Gastrocnemius medialis (tissue), 4 donors: ENCODE data around the gene PKHD1.

Experiments
- CTCF ChIP-seq, 5 experiments: fragments of 450-650 bp in 3 of 5; fragments of 200-600 bp in 2 of 5; sonication (generic) in 2 of 5; IDR thresholded peaks in 4 of 5; conservative IDR thresholded peaks in 1 of 5; 1 replicate in 4 of 5; 2 replicates in 1 of 5; pipeline ENCODE4 v1.5.1; 2016 to 2019; ENCODE audit warnings: antibody characterized with exemption in 5 of 5, mild to moderate bottlenecking in 3 of 5, moderate library complexity in 3 of 5
- POLR2A ChIP-seq, 2 donors: fragments of 450-650 bp; IDR thresholded peaks; one replicate each; pipeline ENCODE4 v1.6.1; 2017; ENCODE audit warnings: antibody characterized with exemption in 2 of 2, mild to moderate bottlenecking in 2 of 2, moderate library complexity in 2 of 2

- no peak for TF ChIP-seq CTCF (IDR thresholded peaks at IDR 0.05 in 4 of 5, conservative IDR thresholded peaks at IDR 0.05 in 1 of 5)
- TF ChIP-seq POLR2A (IDR thresholded peaks at IDR 0.05), result no peak
Observed at GRCh38 chr6:51630011-51630410, 457.4 kb downstream of the PKHD1 start.
